Spleen (tissue), 7 donors: ENCODE data around the gene ABCG2.

Experiments
- CTCF ChIP-seq, 11 experiments: fragments of 200-600 bp in 7 of 11; fragments of 450-650 bp in 4 of 11; sonication (generic) in 4 of 11; IDR thresholded peaks in 8 of 11; conservative IDR thresholded peaks in 3 of 11; 1 replicate in 7 of 11; 2 replicates in 4 of 11; pipeline versions ENCODE4 v1.4.0 to v1.8.0; 2016 to 2021; ENCODE audit warnings: antibody characterized with exemption in 11 of 11, inconsistent platforms in 4 of 11, mild to moderate bottlenecking in 1 of 11
- POLR2A ChIP-seq, 3 donors: fragments of 450-650 bp; IDR thresholded peaks; one replicate each; pipeline ENCODE4 v1.5.1; 2017; ENCODE audit warnings: antibody characterized with exemption in 3 of 3, mild to moderate bottlenecking in 1 of 3
- POLR2AphosphoS5 ChIP-seq, 3 donors: sonication (generic); formaldehyde crosslinking; IDR thresholded peaks; one replicate each; pipeline ENCODE4 v1.5.1; 2017; ENCODE audit warnings: antibody characterized with exemption in 3 of 3
- donor health status: DM: no; HTN: no; CAD: no; lungs with moderate emphysema.
- donor health status: DM: no; HTN: no; CAD: no.
- donor health status: DM: no; HTN: no; CAD: no.

- TF ChIP-seq POLR2AphosphoS5 (IDR thresholded peaks at IDR 0.05) (no peak), CTCF (IDR thresholded peaks at IDR 0.05 in 8 of 11, conservative IDR thresholded peaks at IDR 0.05 in 3 of 11) (no peak), POLR2A (IDR thresholded peaks at IDR 0.05) (no peak)
Observed at GRCh38 chr4:88196523-88197185, 38.2 kb upstream of the ABCG2 start.
